GM18861 (cell line): ENCODE results near the gene DTX2.
"Not testable (repeated sequence)": the region's sequence is repeated elsewhere in the genome, so short reads cannot be mapped to it uniquely, and the experiment has no call there.

Source experiments
- ATAC-seq: cut with Tn5 transposase; IDR thresholded peaks from one replicate; pipeline ENCODE4 v1.9.1; 2021; ENCODE audit not compliant: unreplicated experiment

The DTX2 gene

DNA sequence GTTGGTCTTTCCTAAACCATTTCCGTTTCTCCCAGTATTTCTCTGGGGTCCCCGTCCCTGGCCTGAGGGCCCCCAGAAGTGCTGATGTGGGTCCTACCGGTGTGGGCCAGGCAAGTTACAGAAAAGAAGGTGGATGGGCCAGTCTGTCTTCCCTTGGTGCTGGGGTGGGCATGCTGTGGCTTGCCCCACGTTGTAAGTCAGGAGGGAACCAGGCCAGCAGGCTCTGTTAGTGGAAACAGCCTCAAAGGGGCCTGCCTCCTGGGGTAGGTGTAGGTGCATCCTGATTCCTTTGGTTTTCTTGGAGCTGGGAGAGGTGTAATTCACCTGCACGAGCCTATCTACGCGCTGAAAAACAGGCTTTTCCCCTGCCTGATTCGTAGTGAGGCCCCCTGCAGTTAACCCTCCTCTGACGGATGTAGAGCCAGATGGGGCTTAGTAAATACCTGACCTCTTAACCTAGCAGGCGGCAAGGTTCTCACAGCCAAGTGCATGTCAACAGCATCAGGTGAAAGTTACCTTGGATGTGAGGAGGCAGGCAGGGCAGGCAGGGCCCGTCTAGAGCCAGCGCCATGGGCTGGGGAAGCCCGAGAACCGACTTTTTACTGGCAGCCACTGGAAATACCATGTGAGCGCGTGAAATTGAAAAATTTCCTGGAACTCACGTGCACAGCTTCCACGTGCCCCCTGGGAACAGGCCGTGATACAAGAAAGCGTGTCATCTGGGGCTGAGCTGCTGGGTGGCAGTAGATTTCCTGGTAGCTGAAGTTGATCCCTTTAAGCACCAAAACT lies 24.5 kb downstream of the DTX2 start:
- ATAC-seq, result peak; percentile 13

- peak; percentile 99 for ATAC-seq
Measured at GRCh38 chr7:76486618-76487017, 25.1 kb downstream of the DTX2 start.

DNA sequence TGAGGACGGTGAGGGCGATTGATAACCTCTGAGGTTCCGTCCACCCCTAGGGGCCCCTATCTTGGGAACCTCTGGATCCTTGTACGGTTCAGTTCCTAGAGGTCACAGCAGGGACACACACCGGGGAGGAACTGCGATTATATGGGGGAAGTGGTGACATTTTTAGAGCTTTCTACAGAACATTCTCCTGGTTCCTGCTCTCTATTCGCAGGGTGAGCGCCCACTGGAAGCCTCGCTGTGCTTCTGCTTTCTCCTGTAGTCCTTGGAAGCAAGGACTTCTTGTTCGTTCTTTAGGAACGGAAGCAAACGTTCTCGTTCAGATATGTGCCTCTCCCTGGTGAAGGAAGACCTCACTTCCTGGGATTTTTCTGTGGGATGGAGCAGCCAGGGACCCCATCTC lies 26.5 kb downstream of the DTX2 start:
- ATAC-seq, result not testable (repeated sequence)

GRCh38 chr7:76492139-76492538 lies 30.6 kb downstream of the DTX2 start:
- ATAC-seq, result not testable (repeated sequence)

GRCh38 chr7:76495717-76496116 lies 34.2 kb downstream of the DTX2 start:
- not testable (repeated sequence) for ATAC-seq

DNA sequence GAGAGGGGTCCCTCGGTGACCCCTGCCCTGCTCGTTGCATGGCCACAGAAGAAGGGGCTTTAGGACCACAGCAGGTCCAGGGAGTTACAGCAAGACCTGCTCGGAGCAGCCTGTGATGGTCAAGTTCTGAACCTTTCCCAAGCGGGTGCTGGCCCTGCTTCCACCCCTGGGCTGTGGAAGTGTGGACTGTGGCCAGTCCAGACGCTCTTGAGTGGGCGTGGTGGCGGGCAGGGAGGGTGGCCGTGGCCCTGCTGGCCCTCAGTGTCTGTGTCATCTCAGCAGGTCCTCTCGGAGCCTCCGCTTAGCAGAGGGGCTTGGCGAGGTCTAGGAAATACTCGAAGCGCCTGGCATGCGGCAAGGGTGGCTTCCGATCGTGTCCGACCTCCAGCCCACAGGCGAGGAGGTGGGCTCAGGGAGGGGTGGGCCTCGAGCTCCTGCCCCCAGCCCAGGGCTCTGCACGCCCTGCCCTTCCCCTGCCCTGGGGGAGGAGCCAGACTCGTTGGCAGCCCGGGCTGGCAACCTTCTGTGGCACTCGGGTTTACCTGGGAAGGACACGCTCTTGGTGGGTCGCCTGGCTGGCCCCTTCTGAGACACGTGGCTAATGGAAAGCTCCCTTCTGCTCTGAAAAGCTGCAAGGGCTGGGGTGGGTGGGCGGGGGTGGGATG lies 36.5 kb downstream of the DTX2 start:
- not testable (repeated sequence) for ATAC-seq

DNA sequence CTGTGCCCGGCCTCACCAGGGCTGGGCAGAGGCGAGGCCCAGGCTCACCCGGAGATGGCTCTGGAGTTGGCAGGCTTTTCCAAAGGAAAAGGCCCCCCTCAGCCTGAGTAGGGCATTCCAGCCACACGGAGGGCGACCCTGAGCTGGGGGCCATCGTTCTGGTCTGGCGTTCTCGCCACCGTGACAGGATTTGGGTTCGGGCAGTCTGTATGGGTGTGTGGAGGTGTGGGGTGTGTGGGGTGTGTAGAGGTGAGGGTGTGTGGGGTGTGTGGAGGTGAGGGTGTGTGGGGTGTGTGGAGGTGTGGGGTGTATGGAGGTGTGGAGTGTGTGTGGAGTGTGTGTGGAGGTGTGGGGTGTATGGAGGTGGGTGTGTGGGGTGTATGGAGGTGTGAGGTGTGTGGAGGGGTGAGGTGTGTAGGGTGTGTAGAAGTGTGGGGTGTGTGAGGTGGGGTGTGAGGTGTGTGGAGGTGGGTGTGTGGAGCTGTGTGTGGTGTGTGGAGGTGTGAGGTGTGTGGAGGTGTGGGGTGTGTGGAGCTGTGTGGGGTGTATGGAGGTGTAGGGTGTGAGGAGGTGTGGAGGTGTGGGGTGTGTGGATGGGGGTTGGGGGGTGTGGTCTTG lies 37.2 kb downstream of the DTX2 start:
- ATAC-seq, result not testable (repeated sequence)

DNA sequence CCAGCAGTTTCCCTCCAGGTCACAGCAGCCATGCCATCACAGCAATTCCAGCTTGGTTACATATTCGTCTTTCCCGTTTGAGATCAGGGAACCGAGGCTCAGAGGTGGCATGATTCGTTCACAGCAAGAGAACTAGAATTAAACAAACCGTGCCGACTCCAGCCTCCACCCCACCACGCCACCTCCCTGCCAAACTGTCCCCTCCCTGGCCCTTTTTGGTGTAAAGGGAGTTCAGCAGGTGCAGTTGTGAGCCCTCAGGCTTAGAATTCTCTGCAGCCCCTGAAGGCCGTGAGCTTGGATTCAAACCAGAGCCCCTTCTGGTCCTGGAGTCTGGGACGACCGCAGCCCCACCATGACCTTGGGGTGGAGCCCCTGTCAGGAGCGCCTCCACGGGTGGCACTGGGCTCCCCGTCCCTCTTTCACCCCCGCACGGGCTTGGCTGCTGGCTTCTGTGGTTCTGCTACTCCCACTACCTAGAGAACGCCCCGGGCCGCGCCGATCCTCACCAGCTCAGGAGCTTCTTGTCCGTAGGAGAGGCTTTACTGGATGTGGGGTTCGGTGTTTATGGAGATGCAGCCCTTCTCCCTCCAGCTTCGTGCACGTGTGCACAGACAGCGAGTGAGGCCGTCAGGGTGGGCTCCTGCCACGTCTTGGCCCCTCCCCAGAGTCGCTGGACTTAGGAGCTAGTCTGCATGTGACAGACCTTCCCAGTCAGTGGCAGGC lies 37.9 kb downstream of the DTX2 start:
- not testable (repeated sequence) for ATAC-seq

GRCh38 chr7:76499924-76500241 lies 38.4 kb downstream of the DTX2 start:
- ATAC-seq, result not testable (repeated sequence)

DNA sequence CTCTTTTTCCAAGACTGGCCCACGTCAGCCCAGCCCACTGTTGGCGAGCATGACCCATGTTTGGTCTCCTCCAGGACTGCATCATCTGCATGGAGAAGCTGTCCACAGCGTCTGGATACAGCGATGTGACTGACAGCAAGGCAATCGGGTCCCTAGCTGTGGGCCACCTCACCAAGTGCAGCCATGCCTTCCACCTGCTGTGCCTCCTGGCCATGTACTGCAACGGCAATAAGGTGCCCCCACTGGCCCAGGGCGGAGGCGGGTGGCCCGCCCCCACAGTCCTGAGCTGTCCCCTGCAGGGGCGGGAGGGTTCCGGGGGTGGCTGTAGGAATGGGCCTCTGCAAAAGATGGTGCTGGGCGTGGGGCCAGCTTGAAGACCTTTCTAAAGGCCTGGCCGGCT lies 40.7 kb downstream of the DTX2 start:
- ATAC-seq, result not testable (repeated sequence)

- not testable (repeated sequence) for ATAC-seq
Measured at GRCh38 chr7:76502836-76503235, 41.3 kb downstream of the DTX2 start.

GRCh38 chr7:76503244-76503643 lies 41.7 kb downstream of the DTX2 start:
- not testable (repeated sequence) for ATAC-seq

DNA sequence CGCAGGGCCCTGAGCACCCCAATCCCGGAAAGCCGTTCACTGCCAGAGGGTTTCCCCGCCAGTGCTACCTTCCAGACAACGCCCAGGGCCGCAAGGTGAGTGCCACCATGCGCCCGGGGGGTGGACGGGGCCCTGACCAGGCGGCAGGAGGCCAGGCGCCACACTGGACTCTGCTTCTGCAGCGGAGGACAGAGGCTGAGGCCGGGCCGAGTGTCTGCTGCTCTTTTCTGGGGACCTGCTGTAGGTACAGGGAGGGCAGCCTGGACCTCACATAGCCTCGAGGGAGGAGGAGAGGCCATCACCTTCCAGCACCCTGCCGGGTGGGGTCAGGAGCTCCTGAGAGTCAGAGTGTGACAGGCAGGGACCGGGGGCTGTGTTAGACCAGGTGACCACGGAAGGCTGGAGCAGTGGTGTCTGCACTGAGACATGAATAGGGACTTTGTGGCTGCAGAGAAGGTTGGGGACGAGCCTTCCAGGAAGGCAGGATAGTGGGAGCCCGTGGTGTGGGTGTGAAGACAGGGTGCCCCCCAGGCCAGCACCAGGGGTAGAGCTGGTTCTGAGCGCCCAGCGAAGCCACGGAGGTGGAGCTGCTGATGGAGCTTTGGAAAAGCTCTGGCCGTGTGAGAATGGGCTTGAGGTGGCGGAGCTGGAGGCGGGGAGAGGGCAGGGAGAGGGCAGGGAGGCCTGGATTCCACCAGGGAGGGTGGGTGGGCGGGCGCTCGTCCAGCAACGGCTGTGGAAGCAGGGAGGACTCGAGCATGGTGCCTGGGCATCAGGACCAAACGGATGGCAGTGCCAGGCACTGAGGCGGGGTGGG lies 43.0 kb downstream of the DTX2 start:
- not testable (repeated sequence) for ATAC-seq

DNA sequence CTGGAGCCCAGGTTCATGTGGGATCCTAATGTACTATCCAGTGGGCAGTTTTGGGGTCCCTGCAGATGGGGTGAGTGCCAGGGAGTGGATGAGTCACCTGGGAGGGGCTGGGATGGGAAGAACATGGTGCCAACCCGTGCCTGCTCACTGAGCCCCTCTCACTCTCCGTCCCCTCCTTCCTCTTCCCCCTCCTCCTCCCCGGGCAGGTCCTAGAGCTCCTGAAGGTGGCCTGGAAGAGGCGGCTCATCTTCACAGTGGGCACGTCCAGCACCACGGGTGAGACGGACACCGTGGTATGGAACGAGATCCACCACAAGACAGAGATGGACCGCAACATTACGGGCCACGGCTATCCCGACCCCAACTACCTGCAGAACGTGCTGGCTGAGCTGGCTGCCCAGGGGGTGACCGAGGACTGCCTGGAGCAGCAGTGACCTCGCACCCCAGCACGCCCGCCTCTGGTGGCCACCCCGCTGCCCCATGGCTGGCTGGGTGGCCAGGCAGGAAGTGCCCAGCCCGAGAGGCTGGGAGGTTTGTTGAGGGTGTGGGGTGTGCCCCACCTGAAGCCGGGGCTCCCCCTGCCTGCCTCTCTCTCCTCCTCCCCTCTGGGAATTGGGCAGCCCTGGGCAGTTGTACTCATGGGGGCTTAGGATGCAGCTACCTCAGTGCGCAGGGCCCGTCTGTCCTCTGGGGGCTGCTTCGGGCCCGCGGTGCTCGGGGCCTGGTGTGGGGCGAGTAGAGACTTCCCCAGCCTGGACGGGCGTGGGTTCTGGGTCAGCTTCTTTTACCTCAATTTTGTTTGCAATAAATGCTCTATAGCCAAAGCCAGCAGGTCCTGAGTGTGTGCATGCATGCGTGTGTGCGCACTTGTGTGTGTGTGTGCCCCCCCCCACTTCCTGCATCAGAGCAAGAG lies 43.9 kb downstream of the DTX2 start:
- ATAC-seq, result no peak

DNA sequence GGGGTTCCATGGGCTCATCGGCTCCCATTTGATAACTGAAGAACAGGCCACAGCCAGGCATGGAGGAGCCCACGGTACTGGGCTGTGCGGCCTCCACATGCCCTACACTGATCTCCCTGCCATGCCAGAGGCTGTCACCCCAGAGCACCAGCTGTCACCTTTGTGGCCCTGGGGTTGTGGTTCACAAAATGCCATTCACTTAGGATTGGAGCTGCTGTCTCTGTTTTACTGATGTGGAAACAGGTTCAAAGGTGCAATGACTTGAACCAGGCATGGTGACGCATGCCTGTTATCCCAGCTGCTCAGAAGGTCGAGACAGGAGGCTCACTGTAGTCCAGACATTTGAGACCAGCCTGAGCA lies 44.6 kb downstream of the DTX2 start:
- ATAC-seq, result no peak

GRCh38 chr7:76506643-76507042 lies 45.1 kb downstream of the DTX2 start:
- not testable (repeated sequence) for ATAC-seq

- ATAC-seq, result no peak
Measured at GRCh38 chr7:76507723-76508406, 46.4 kb downstream of the DTX2 start.

DNA sequence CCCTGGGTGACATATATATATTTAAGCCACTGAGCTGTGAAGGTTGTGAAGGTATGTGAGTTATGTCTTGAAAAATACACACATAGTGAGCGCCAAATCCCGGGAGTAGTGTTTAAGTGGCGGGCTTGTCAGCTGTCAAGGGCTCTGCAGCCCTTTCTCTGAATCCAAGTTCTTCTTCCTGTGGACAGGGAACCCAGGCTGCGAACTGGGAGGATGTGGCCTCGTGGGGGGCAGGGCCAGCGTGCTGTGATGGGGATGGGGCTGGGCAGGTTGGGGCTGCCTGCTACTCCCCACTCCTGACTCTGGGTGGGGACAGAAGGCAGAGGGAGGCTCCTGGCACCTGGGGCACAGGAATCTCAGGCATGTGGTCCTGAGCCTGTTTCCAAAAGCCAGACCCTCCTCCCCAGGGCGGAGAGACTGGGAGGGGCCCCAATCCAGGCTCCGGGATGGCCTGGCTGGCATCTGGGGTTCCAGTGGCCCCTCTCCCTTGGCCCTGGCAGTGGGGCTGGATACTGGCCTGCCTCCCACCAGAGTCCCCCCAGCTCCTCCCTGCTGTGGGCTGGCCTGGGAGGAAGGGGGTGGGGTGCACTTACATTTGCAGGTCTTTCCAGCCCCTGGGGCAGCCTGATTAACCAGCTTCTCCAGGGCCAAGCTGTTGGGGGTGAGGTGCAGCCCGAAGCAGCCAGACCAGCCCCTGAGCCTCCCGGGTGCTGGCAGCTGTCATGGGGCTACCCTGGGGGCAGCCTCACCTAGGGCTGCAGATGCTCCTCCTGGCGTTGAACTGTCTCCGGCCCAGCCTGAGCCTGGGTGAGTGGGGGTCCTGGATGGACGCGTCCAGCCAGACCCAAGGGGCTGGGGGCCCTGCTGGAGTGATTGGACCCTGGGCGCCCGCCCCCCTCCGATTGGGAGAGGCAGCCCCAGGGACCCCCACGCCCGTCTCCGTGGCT lies 48.7 kb downstream of the DTX2 start, which contains the start of gene UPK3B:
Gene UPK3B (plus strand): TSS at position 622 of the 947 bp plus-strand sequence. CDS start 101 bp downstream, at position 723.
- no peak for ATAC-seq
